Mesendoderm (in vitro differentiated cells): ENCODE results near the gene PFDN6.

Source experiments
- DNase-seq: peaks from one replicate; pipeline ENCODE4 v3.0.0; 2013
- H2AK5ac ChIP-seq: 2 replicates; pipeline ENCODE4 v1.6.1; 2013; ENCODE audit warnings: low read length, inconsistent platforms
- H2BK120ac ChIP-seq: 2 replicates; pipeline ENCODE4 v1.6.1; 2013; ENCODE audit warnings: low read depth, mild to moderate bottlenecking, low read length, moderate library complexity, mixed read lengths
- H2BK15ac ChIP-seq: replicated peaks from 2 replicates; pipeline ENCODE4 v1.6.1; 2013; ENCODE audit warnings: low read depth, mild to moderate bottlenecking, moderate library complexity
- H2BK5ac ChIP-seq: 2 replicates; pipeline ENCODE4 v1.6.1; 2013; ENCODE audit warnings: low read length, inconsistent platforms
- H3K18ac ChIP-seq: 2 replicates; pipeline ENCODE4 v1.6.1; 2013; ENCODE audit warnings: mild to moderate bottlenecking, low read length, mixed read lengths
- H3K23ac ChIP-seq: one replicate; pipeline ENCODE4 v1.6.1; 2013; ENCODE audit warnings: low read length
- H3K27ac ChIP-seq: 2 replicates; pipeline ENCODE4 v1.5.1; 2013; ENCODE audit warnings: low read depth, mild to moderate bottlenecking, inconsistent platforms, low read length, moderate library complexity
- H3K27me3 ChIP-seq: 2 replicates; pipeline ENCODE4 v1.6.1; 2013; ENCODE audit warnings: low read length, control low read depth, mild to moderate bottlenecking, inconsistent platforms; ENCODE audit not compliant: insufficient read depth, poor library complexity
- H3K36me3 ChIP-seq: 2 replicates; pipeline ENCODE4 v1.6.1; 2013; ENCODE audit warnings: low read length, inconsistent platforms; ENCODE audit not compliant: control insufficient read depth, insufficient read depth
- H3K4ac ChIP-seq: one replicate; pipeline ENCODE4 v1.6.1; 2013; ENCODE audit warnings: low read depth, mild to moderate bottlenecking, low read length, moderate library complexity
- H3K4me1 ChIP-seq: 2 replicates; pipeline ENCODE4 v1.6.1; 2013; ENCODE audit warnings: low read depth, low read length, inconsistent platforms; ENCODE audit not compliant: control insufficient read depth
- H3K4me2 ChIP-seq: 2 replicates; pipeline ENCODE4 v1.6.1; 2013; ENCODE audit warnings: low read length
- H3K4me3 ChIP-seq: 2 replicates; pipeline ENCODE4 v1.5.1; 2013; ENCODE audit warnings: mild to moderate bottlenecking, low read length
- H3K56ac ChIP-seq: one replicate; pipeline ENCODE4 v1.6.1; 2013; ENCODE audit warnings: low read length
- H3K79me1 ChIP-seq: 2 replicates; pipeline ENCODE4 v1.6.1; 2013; ENCODE audit warnings: low read length, inconsistent platforms
- H3K79me2 ChIP-seq: 2 replicates; pipeline ENCODE4 v1.6.1; 2013; ENCODE audit warnings: mild to moderate bottlenecking, low read length; ENCODE audit not compliant: control insufficient read depth, insufficient read depth
- H3K9ac ChIP-seq: 2 replicates; pipeline ENCODE4 v1.6.1; 2013; ENCODE audit warnings: low read length, inconsistent platforms
- H4K5ac ChIP-seq: one replicate; pipeline ENCODE4 v1.6.1; 2013; ENCODE audit warnings: low read length
- H4K8ac ChIP-seq: one replicate; pipeline ENCODE4 v1.6.1; 2013; ENCODE audit warnings: low read depth, mild to moderate bottlenecking, control low read depth, low read length, moderate library complexity
- WGBS: extraction: QIAGEN DNeasy Blood & Tissue Kit; methylation state at CpG from one replicate; pipeline ENCODE4 v1.1.7; 2013; ENCODE audit warnings: low lambda C conversion rate, missing lambda C conversion rate; ENCODE audit not compliant: insufficient coverage; ENCODE audit errors: extremely low coverage; 5-methylcytosine and 5-hydroxymethylcytosine counted together

The PFDN6 gene

GRCh38 chr6:33276864-33277662, 12.3 kb upstream of the PFDN6 start, which contains the start of gene B3GALT4:
Gene B3GALT4, plus strand, starts transcription at chr6:33277123. Its CDS starts 297 bp downstream, at chr6:33277420.
- Histone ChIP-seq H4K8ac (no peak within 1 kb of the TSS), H3K56ac (peak within 1 kb of the TSS; percentile 94), H2BK15ac (no peak within 1 kb of the TSS), H2AK5ac (peak within 1 kb of the TSS; percentile 51), H3K18ac (peak within 1 kb of the TSS; percentile 52), H3K4ac (peak within 1 kb of the TSS; percentile 28), H3K36me3 (peaks cover 17% of the 10 kb centered on the region), H2BK5ac (peak within 1 kb of the TSS; percentile 59), H3K79me2 (peaks cover 32% of the 10 kb centered on the region), H3K27ac (peak within 1 kb of the TSS; percentile 94), H3K9ac (peak within 1 kb of the TSS; percentile 100), H3K4me1 (peaks cover 6% of the 10 kb centered on the region), H4K5ac (no peak within 1 kb of the TSS), H3K79me1 (peaks cover 8% of the 10 kb centered on the region), H3K4me2 (peak within 1 kb of the TSS; percentile 91), H3K27me3 (no peaks in the 10 kb centered on the region), H2BK120ac (no peak within 1 kb of the TSS), H3K23ac (peak within 1 kb of the TSS; percentile 80), H3K4me3 (peak within 1 kb of the TSS; percentile 46)
- peak; percentile 97 for DNase-seq
- no CpG with 5 or more reads among the region's 80 CpGs for WGBS

- Histone ChIP-seq H3K4me3 (peak overlapping the region; percentile 42), H3K36me3 (peaks cover 17% of the 10 kb centered on the region), H2BK15ac (no peak overlapping the region)
Observed at GRCh38 chr6:33277663-33278391, 11.6 kb upstream of the PFDN6 start.

GRCh38 chr6:33278392-33278741, 11.0 kb upstream of the PFDN6 start:
- Histone ChIP-seq H3K79me2 (peaks cover 19% of the 10 kb centered on the region), H3K56ac (peak overlapping the region; percentile 90), H2AK5ac (no peak overlapping the region), H3K23ac (no peak overlapping the region), H2BK15ac (no peak overlapping the region), H2BK5ac (no peak overlapping the region), H3K4me2 (no peak overlapping the region), H3K9ac (peak overlapping the region; percentile 100), H2BK120ac (no peak overlapping the region), H3K27me3 (no peaks in the 10 kb centered on the region), H3K36me3 (peaks cover 15% of the 10 kb centered on the region), H3K4me3 (no peak overlapping the region), H3K27ac (no peak overlapping the region), H3K4ac (no peak overlapping the region), H3K79me1 (peaks cover 6% of the 10 kb centered on the region), H4K5ac (no peak overlapping the region), H3K4me1 (peaks cover 6% of the 10 kb centered on the region), H4K8ac (no peak overlapping the region), H3K18ac (no peak overlapping the region)
- no CpG with 5 or more reads among the region's 9 CpGs for WGBS
- DNase-seq, result no peak

More at GRCh38 chr6:33277663-33278391, 11.6 kb upstream of the PFDN6 start:
- Histone ChIP-seq H3K79me2 (peaks cover 25% of the 10 kb centered on the region), H3K4me1 (peaks cover 6% of the 10 kb centered on the region), H2AK5ac (peak overlapping the region; percentile 51), H3K27ac (peak overlapping the region; percentile 94), H3K56ac (peak overlapping the region; percentile 90), H3K9ac (peak overlapping the region; percentile 100), H3K23ac (peak overlapping the region; percentile 45), H3K4me2 (peak overlapping the region; percentile 91), H3K4ac (no peak overlapping the region), H3K18ac (peak overlapping the region; percentile 52), H4K5ac (no peak overlapping the region), H2BK120ac (no peak overlapping the region), H3K27me3 (no peaks in the 10 kb centered on the region), H2BK5ac (peak overlapping the region; percentile 17), H4K8ac (no peak overlapping the region), H3K79me1 (peaks cover 6% of the 10 kb centered on the region)
- DNase-seq, result no peak
- no CpG with 5 or more reads among the region's 39 CpGs for WGBS

GRCh38 chr6:33278810-33279209, 10.6 kb upstream of the PFDN6 start:
- peaks cover 6% of the 10 kb centered on the region for H3K4me1 ChIP-seq

GRCh38 chr6:33279257-33279695, 10.1 kb upstream of the PFDN6 start:
- Histone ChIP-seq H4K8ac (no peak overlapping the region), H3K23ac (no peak overlapping the region), H3K79me2 (peaks cover 10% of the 10 kb centered on the region), H2BK5ac (no peak overlapping the region), H3K4me3 (no peak overlapping the region), H3K79me1 (peaks cover 6% of the 10 kb centered on the region), H4K5ac (no peak overlapping the region), H2BK120ac (no peak overlapping the region), H3K36me3 (peaks cover 12% of the 10 kb centered on the region), H2BK15ac (no peak overlapping the region), H3K27me3 (no peaks in the 10 kb centered on the region), H3K4ac (no peak overlapping the region), H3K4me2 (no peak overlapping the region), H3K4me1 (peaks cover 6% of the 10 kb centered on the region), H3K56ac (no peak overlapping the region), H3K9ac (no peak overlapping the region), H3K27ac (no peak overlapping the region), H2AK5ac (no peak overlapping the region), H3K18ac (no peak overlapping the region)
- no CpG with 5 or more reads among the region's 13 CpGs for WGBS
- DNase-seq, result no peak

More at GRCh38 chr6:33278810-33279209, 10.6 kb upstream of the PFDN6 start:
- no peak overlapping the region for H3K4me3 ChIP-seq
- no peak overlapping the region for H2BK15ac ChIP-seq
- no peaks in the 10 kb centered on the region for H3K27me3 ChIP-seq
- peaks cover 6% of the 10 kb centered on the region for H3K79me1 ChIP-seq
- no peak overlapping the region for H2BK120ac ChIP-seq
- no peak overlapping the region for H3K18ac ChIP-seq
- no peak overlapping the region for H2AK5ac ChIP-seq
- H4K5ac ChIP-seq, result no peak overlapping the region
- WGBS, result no CpG with 5 or more reads among the region's 3 CpGs
- peaks cover 15% of the 10 kb centered on the region for H3K79me2 ChIP-seq
- no peak overlapping the region for H3K4me2 ChIP-seq
- no peak overlapping the region for H3K27ac ChIP-seq
- H4K8ac ChIP-seq, result no peak overlapping the region
- H3K56ac ChIP-seq, result no peak overlapping the region
- H3K23ac ChIP-seq, result no peak overlapping the region
- no peak overlapping the region for H2BK5ac ChIP-seq
- no peak for DNase-seq
- H3K9ac ChIP-seq, result no peak overlapping the region
- H3K4ac ChIP-seq, result no peak overlapping the region
- H3K36me3 ChIP-seq, result peaks cover 14% of the 10 kb centered on the region
